ENCODE measurements around the gene RRN3. TPM values are rescaled to one million over a fixed set of nuclear protein-coding genes. Genes with fewer than 3 reads are reported as not detected.
"Not testable (repeated sequence)": the region's sequence is repeated elsewhere in the genome, so short reads cannot be mapped to it uniquely, and the experiment has no call there.

The RRN3 gene
- total RNA-seq, 1 experiment from 2014 or later, result 32.2 TPM

- H3K27me3 Mint-ChIP-seq (ENCODE audit: insufficient read depth, unreplicated experiment); H3K27me3 ChIP-seq (replicated peaks; ENCODE audit: control insufficient read depth, insufficient read depth, low read length); DNase-seq; H3K27ac Mint-ChIP-seq (ENCODE audit: unreplicated experiment); H3K9me3 Mint-ChIP-seq (ENCODE audit: unreplicated experiment); intact Hi-C loops (cut with micrococcal nuclease; ENCODE audit: unreplicated experiment); H3K4me1 ChIP-seq; H3K9me3 ChIP-seq; H3K4me3 ChIP-seq (ENCODE audit: low read depth, low read length); H3K4me1 Mint-ChIP-seq (ENCODE audit: low read depth, unreplicated experiment); POLR2A ChIA-PET; H3K4me3 Mint-ChIP-seq (ENCODE audit: unreplicated experiment); CTCF ChIA-PET; BruUV-seq (replicated peaks); H3K36me3 Mint-ChIP-seq (ENCODE audit: insufficient read depth, unreplicated experiment); H3K36me3 ChIP-seq (ENCODE audit: control insufficient read depth, insufficient read depth, low read length): not testable (repeated sequence)
These were observed 38.8 kb upstream of the RRN3 start for GRCh38 chr16:15132719-15133428.

- intact Hi-C loops (cut with micrococcal nuclease; ENCODE audit: unreplicated experiment); H3K4me1 Mint-ChIP-seq (ENCODE audit: low read depth, unreplicated experiment); DNase-seq; BruUV-seq (replicated peaks); H3K4me3 ChIP-seq (ENCODE audit: low read depth, low read length); H3K9me3 Mint-ChIP-seq (ENCODE audit: unreplicated experiment); CTCF ChIA-PET; H3K27ac Mint-ChIP-seq (ENCODE audit: unreplicated experiment); H3K4me3 Mint-ChIP-seq (ENCODE audit: unreplicated experiment); H3K9me3 ChIP-seq; H3K27me3 ChIP-seq (replicated peaks; ENCODE audit: control insufficient read depth, insufficient read depth, low read length); H3K36me3 ChIP-seq (ENCODE audit: control insufficient read depth, insufficient read depth, low read length); H3K4me1 ChIP-seq; H3K36me3 Mint-ChIP-seq (ENCODE audit: insufficient read depth, unreplicated experiment); POLR2A ChIA-PET; H3K27me3 Mint-ChIP-seq (ENCODE audit: insufficient read depth, unreplicated experiment): not testable (repeated sequence)
These were observed 37.0 kb upstream of the RRN3 start for GRCh38 chr16:15130943-15131700.

- CTCF ChIA-PET; H3K4me3 ChIP-seq (ENCODE audit: low read depth, low read length); DNase-seq; H3K9me3 ChIP-seq; BruUV-seq (replicated peaks); H3K27me3 ChIP-seq (replicated peaks; ENCODE audit: control insufficient read depth, insufficient read depth, low read length); H3K27ac Mint-ChIP-seq (ENCODE audit: unreplicated experiment); H3K4me3 Mint-ChIP-seq (ENCODE audit: unreplicated experiment); intact Hi-C loops (cut with micrococcal nuclease; ENCODE audit: unreplicated experiment); H3K9me3 Mint-ChIP-seq (ENCODE audit: unreplicated experiment); H3K4me1 Mint-ChIP-seq (ENCODE audit: low read depth, unreplicated experiment); POLR2A ChIA-PET; H3K4me1 ChIP-seq; H3K27me3 Mint-ChIP-seq (ENCODE audit: insufficient read depth, unreplicated experiment); H3K36me3 Mint-ChIP-seq (ENCODE audit: insufficient read depth, unreplicated experiment); H3K36me3 ChIP-seq (ENCODE audit: control insufficient read depth, insufficient read depth, low read length): not testable (repeated sequence)
These were observed 36.3 kb upstream of the RRN3 start for GRCh38 chr16:15130256-15130932.

- H3K4me1 ChIP-seq; H3K4me1 Mint-ChIP-seq (ENCODE audit: low read depth, unreplicated experiment); H3K9me3 Mint-ChIP-seq (ENCODE audit: unreplicated experiment); intact Hi-C loops (cut with micrococcal nuclease; ENCODE audit: unreplicated experiment); H3K27me3 Mint-ChIP-seq (ENCODE audit: insufficient read depth, unreplicated experiment); H3K27ac Mint-ChIP-seq (ENCODE audit: unreplicated experiment); BruUV-seq (replicated peaks); DNase-seq; H3K4me3 Mint-ChIP-seq (ENCODE audit: unreplicated experiment); H3K9me3 ChIP-seq; H3K4me3 ChIP-seq (ENCODE audit: low read depth, low read length); CTCF ChIA-PET; H3K27me3 ChIP-seq (replicated peaks; ENCODE audit: control insufficient read depth, insufficient read depth, low read length); H3K36me3 ChIP-seq (ENCODE audit: control insufficient read depth, insufficient read depth, low read length); POLR2A ChIA-PET; H3K36me3 Mint-ChIP-seq (ENCODE audit: insufficient read depth, unreplicated experiment): not testable (repeated sequence)
These were observed 33.8 kb upstream of the RRN3 start for GRCh38 chr16:15127641-15128425.

GRCh38 chr16:15100372-15100987 lies 6.4 kb upstream of the RRN3 start:
- DNase-seq; H3K27me3 ChIP-seq (replicated peaks; ENCODE audit: control insufficient read depth, insufficient read depth, low read length); intact Hi-C loops (cut with micrococcal nuclease; ENCODE audit: unreplicated experiment); H3K4me3 Mint-ChIP-seq (ENCODE audit: unreplicated experiment); POLR2A ChIA-PET; H3K27me3 Mint-ChIP-seq (ENCODE audit: insufficient read depth, unreplicated experiment); CTCF ChIA-PET; H3K9me3 Mint-ChIP-seq (ENCODE audit: unreplicated experiment); H3K27ac Mint-ChIP-seq (ENCODE audit: unreplicated experiment); H3K36me3 Mint-ChIP-seq (ENCODE audit: insufficient read depth, unreplicated experiment); H3K36me3 ChIP-seq (ENCODE audit: control insufficient read depth, insufficient read depth, low read length); H3K4me3 ChIP-seq (ENCODE audit: low read depth, low read length); BruUV-seq (replicated peaks); H3K4me1 Mint-ChIP-seq (ENCODE audit: low read depth, unreplicated experiment); H3K4me1 ChIP-seq; H3K9me3 ChIP-seq: not testable (repeated sequence)

- CTCF ChIA-PET; H3K4me1 Mint-ChIP-seq (ENCODE audit: low read depth, unreplicated experiment); H3K27ac Mint-ChIP-seq (ENCODE audit: unreplicated experiment): not testable (repeated sequence)
These were observed 5.4 kb upstream of the RRN3 start for GRCh38 chr16:15099366-15099909.

More at GRCh38 chr16:15099366-15099909, 5.4 kb upstream of the RRN3 start:
- H3K4me1 ChIP-seq; H3K4me3 ChIP-seq (ENCODE audit: low read depth, low read length); BruUV-seq (replicated peaks); H3K36me3 ChIP-seq (ENCODE audit: control insufficient read depth, insufficient read depth, low read length); POLR2A ChIA-PET; H3K27me3 Mint-ChIP-seq (ENCODE audit: insufficient read depth, unreplicated experiment); H3K9me3 Mint-ChIP-seq (ENCODE audit: unreplicated experiment); H3K9me3 ChIP-seq; H3K4me3 Mint-ChIP-seq (ENCODE audit: unreplicated experiment); H3K36me3 Mint-ChIP-seq (ENCODE audit: insufficient read depth, unreplicated experiment); H3K27me3 ChIP-seq (replicated peaks; ENCODE audit: control insufficient read depth, insufficient read depth, low read length); intact Hi-C loops (cut with micrococcal nuclease; ENCODE audit: unreplicated experiment); DNase-seq: not testable (repeated sequence)

Data from Caco-2 (cell line).